D721Med (cell line): Measurements from ENCODE around the gene PTGER3.

Experiments
- DNase-seq: peaks from one replicate; pipeline ENCODE4 v3.0.0; 2011; ENCODE audit warnings: low spot score; ENCODE audit not compliant: insufficient read length
- FAIRE-seq: peaks from 2 replicates; lab custom pipeline; 2011; peaks lifted over from hg19 to GRCh38; lab: Jason Lieb, UNC
- CTCF ChIP-seq: IDR thresholded peaks from 2 replicates; pipeline ENCODE4 v1.5.1; 2012; ENCODE audit warnings: mild to moderate bottlenecking, control low read depth; ENCODE audit not compliant: insufficient read depth; ENCODE audit errors: missing control alignments

Gene PTGER3

GRCh38 chr1:70930062-70930461 lies 117.6 kb downstream of the PTGER3 start:
- FAIRE-seq (no peak), DNase-seq (no peak)
- TF ChIP-seq CTCF, result no peak

- FAIRE-seq, result no peak
- TF ChIP-seq CTCF, result no peak
- no peak for DNase-seq
These were observed 125.4 kb downstream of the PTGER3 start for GRCh38 chr1:70922196-70922595.
